Bronchus fibroblast of lung (primary cell): ENCODE results near the gene KRT15. TPM values are rescaled to one million over a fixed set of nuclear protein-coding genes. Genes with fewer than 3 reads are reported as not detected.

Experiments
- total RNA-seq: library from RNA; depleted of rRNA; stranded (reverse); fragments of >200 nt; gene quantifications from 2 replicates; pipeline ENCODE4 v1.2.3, GENCODE V29; 2015

Gene KRT15
- total RNA-seq: 0.45 and 0.67 TPM in 2 replicates

DNA sequence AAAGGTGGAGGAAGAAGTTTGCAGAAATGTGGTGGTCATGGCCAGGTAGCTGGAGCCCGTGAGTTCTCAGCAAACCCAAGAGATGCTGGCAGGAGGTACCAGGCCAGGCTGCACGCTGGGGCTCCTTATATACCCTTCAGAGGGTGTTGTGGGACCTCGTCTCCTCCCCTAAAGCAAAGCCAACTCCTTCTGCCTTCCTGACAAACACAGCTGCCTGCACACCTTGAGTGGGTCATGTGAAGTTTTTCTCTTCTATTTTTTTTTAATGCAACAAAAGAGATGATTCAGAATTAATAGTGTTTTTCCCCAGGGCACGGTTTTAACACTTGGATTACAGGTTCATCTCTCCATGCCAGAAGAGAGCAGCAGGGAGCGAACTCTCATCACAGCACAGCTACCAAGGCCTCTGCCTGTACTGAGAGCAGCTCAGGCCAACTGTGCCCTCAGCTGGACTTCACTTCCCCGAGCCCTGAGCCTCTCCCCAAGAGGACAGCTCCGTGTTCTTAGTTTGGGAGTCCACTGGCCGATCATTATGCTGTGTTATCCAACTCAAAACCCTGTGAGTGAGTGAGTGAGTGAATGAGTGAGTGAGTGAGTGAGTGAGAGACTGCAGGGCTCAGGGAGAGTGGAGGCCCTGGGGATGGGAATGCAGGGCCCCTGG, at the start of gene KRT15:
Gene KRT15, minus strand, starts transcription at position 102 of the 661 bp plus-strand sequence. Its CDS starts 63 bp downstream, at position 39.

GRCh38 chr17:41505007-41505808, 13.5 kb downstream of the KRT15 start, which contains the start of gene KRT13:
KRT13 (minus strand) TSS chr17:41505612; CDS start chr17:41505550, 62 bp downstream.

GRCh38 chr17:41489531-41489930, 29.2 kb downstream of the KRT15 start, which contains the start of gene KRT36:
KRT36 (minus strand) TSS chr17:41489910; CDS start chr17:41489864, 46 bp downstream.

GRCh38 chr17:41481036-41481435, 37.7 kb downstream of the KRT15 start, which contains the start of gene KRT35:
KRT35 (minus strand) TSS chr17:41481151; CDS start chr17:41481097, 54 bp downstream.

GRCh38 chr17:41466988-41467387, 51.7 kb downstream of the KRT15 start, which contains the start of gene KRT32:
KRT32 (minus strand) TSS chr17:41467386; CDS start chr17:41467325, 61 bp downstream.

Other genes starting within 250 kb of the KRT15 start
- not detected in 2 replicates for gene KRTAP9-7, start 243.2 kb downstream of the KRT15 start, total RNA-seq
- not detected in 2 replicates for gene KRTAP29-1, start 216.0 kb downstream of the KRT15 start, total RNA-seq
- gene KRTAP16-1, start 209.6 kb downstream of the KRT15 start, total RNA-seq: not detected in 2 replicates
- gene KRTAP17-1, start 203.2 kb downstream of the KRT15 start, total RNA-seq: not detected in 2 replicates
- not detected in 2 replicates for gene KRT33A, start 168.1 kb downstream of the KRT15 start, total RNA-seq
- gene KRT33B, start 149.1 kb downstream of the KRT15 start, total RNA-seq: not detected in 2 replicates
- 0.89 and 1.0 TPM in 2 replicates for gene KRT34, start 136.6 kb downstream of the KRT15 start, total RNA-seq
- gene KRT31, start 121.3 kb downstream of the KRT15 start, total RNA-seq: not detected in 2 replicates
- not detected in 2 replicates for gene KRT37, start 94.3 kb downstream of the KRT15 start, total RNA-seq
- gene KRT38, start 77.9 kb downstream of the KRT15 start, total RNA-seq: not detected in 2 replicates
- not detected in 2 replicates for gene KRT32, start 51.5 kb downstream of the KRT15 start, total RNA-seq
- gene KRT35, start 37.7 kb downstream of the KRT15 start, total RNA-seq: not detected in 2 replicates
- not detected in 2 replicates for gene KRT36, start 29.0 kb downstream of the KRT15 start, total RNA-seq
- gene KRT13, start 13.3 kb downstream of the KRT15 start, total RNA-seq: not detected in 2 replicates
- 14.7 and 16.1 TPM in 2 replicates for gene KRT19, start 9.4 kb upstream of the KRT15 start, total RNA-seq
- gene KRT9, start 53.2 kb upstream of the KRT15 start, total RNA-seq: not detected in 2 replicates
- not detected in 2 replicates for gene KRT14, start 68.0 kb upstream of the KRT15 start, total RNA-seq
- not detected in 2 replicates for gene KRT16, start 93.9 kb upstream of the KRT15 start, total RNA-seq
- 0.89 and 3.7 TPM in 2 replicates for gene KRT17, start 105.7 kb upstream of the KRT15 start, total RNA-seq
- gene EIF1, start 170.0 kb upstream of the KRT15 start, total RNA-seq: 86.2 and 95.7 TPM in 2 replicates
- not detected in 2 replicates for gene GAST, start 193.4 kb upstream of the KRT15 start, total RNA-seq
- under 0.01 TPM in 1 of 2 replicates, not detected in the other for gene HAP1, start 215.8 kb upstream of the KRT15 start, total RNA-seq